ENCODE measurements around the gene SLC11A1. TPM values are rescaled to one million over a fixed set of nuclear protein-coding genes. Genes with fewer than 3 reads are reported as not detected.

Gene SLC11A1
- total RNA-seq, 2 experiments from 2014 or later, result 0.57 to 0.78 TPM

- H2AFZ ChIP-seq (ENCODE audit: low read length), result no peak overlapping the region
- H3K27ac ChIP-seq (ENCODE audit: low read depth, low read length, poor library complexity, severe bottlenecking), result no peak overlapping the region
- no peak for DNase-seq (ENCODE audit: low spot score)
- H4K20me1 ChIP-seq (ENCODE audit: insufficient read depth, low read length), result no peaks in the 10 kb centered on the region
- BruUV-seq (replicated peaks), result no TSS peak
- no peaks in the 10 kb centered on the region for H3K36me3 ChIP-seq (ENCODE audit: insufficient read depth, low read length)
- TF ChIP-seq, protein P1, sequence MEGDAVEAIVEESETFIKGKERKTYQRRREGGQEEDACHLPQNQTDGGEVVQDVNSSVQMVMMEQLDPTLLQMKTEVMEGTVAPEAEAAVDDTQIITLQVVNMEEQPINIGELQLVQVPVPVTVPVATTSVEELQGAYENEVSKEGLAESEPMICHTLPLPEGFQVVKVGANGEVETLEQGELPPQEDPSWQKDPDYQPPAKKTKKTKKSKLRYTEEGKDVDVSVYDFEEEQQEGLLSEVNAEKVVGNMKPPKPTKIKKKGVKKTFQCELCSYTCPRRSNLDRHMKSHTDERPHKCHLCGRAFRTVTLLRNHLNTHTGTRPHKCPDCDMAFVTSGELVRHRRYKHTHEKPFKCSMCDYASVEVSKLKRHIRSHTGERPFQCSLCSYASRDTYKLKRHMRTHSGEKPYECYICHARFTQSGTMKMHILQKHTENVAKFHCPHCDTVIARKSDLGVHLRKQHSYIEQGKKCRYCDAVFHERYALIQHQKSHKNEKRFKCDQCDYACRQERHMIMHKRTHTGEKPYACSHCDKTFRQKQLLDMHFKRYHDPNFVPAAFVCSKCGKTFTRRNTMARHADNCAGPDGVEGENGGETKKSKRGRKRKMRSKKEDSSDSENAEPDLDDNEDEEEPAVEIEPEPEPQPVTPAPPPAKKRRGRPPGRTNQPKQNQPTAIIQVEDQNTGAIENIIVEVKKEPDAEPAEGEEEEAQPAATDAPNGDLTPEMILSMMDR (conservative IDR thresholded peaks at IDR 0.05; ENCODE audit: low read length), result no peak
- no peak for TF ChIP-seq EZH2phosphoT487 (IDR thresholded peaks at IDR 0.05; ENCODE audit: borderline replicate concordance, low read depth, low read length)
- H3K4me3 ChIP-seq (ENCODE audit: low read depth, low read length, poor library complexity, severe bottlenecking), result no peak overlapping the region
- H3K79me2 ChIP-seq (ENCODE audit: insufficient read depth, low read depth, low read length), result no peaks in the 10 kb centered on the region
- CTCF ChIA-PET (ENCODE audit: unreplicated experiment), result interaction anchor here (0.6 kb wide), 1 partner anchor 999 kb away, joined by 3 read pairs; no protein-coding TSS in a partner anchor
- H3K4me1 ChIP-seq (ENCODE audit: insufficient read depth, low read length, poor library complexity, severe bottlenecking), result peaks cover 9% of the 10 kb centered on the region
- H3K9me2 ChIP-seq (ENCODE audit: insufficient read depth, low read length), result no peaks in the 10 kb centered on the region
- intact Hi-C loops (cut with micrococcal nuclease; ENCODE audit: unreplicated experiment), result no loop called here
- no peak overlapping the region for H3K4me2 ChIP-seq (ENCODE audit: low read length)
- no peaks in the 10 kb centered on the region for H3K9me3 ChIP-seq (ENCODE audit: low read length)
- POLR2A ChIA-PET, result no interaction called here
Measured at GRCh38 chr2:218389333-218390150, 7.5 kb downstream of the SLC11A1 start.

GRCh38 chr2:218391202-218391601 lies 9.1 kb downstream of the SLC11A1 start:
- H4K20me1 ChIP-seq (ENCODE audit: insufficient read depth, low read length), result no peaks in the 10 kb centered on the region
- ChIA-PET POLR2A (interaction anchor here (1.2 kb wide), 1 partner anchor 17 kb away, joined by 3 read pairs; no protein-coding TSS in a partner anchor), CTCF (ENCODE audit: unreplicated experiment) (no interaction called here)
- H3K79me2 ChIP-seq (ENCODE audit: insufficient read depth, low read depth, low read length), result no peaks in the 10 kb centered on the region
- H3K4me1 ChIP-seq (ENCODE audit: insufficient read depth, low read length, poor library complexity, severe bottlenecking), result peaks cover 21% of the 10 kb centered on the region
- TF ChIP-seq, protein P1 (conservative IDR thresholded peaks at IDR 0.05; ENCODE audit: low read length), result no peak
- TF ChIP-seq EZH2phosphoT487 (IDR thresholded peaks at IDR 0.05; ENCODE audit: borderline replicate concordance, low read depth, low read length), result no peak
- no peak overlapping the region for H3K4me3 ChIP-seq (ENCODE audit: low read depth, low read length, poor library complexity, severe bottlenecking)
- no peak overlapping the region for H2AFZ ChIP-seq (ENCODE audit: low read length)
- intact Hi-C loops (cut with micrococcal nuclease; ENCODE audit: unreplicated experiment), result no loop called here
- no peak for DNase-seq (ENCODE audit: low spot score)
- no peaks in the 10 kb centered on the region for H3K9me2 ChIP-seq (ENCODE audit: insufficient read depth, low read length)
- H3K27ac ChIP-seq (ENCODE audit: low read depth, low read length, poor library complexity, severe bottlenecking), result no peak overlapping the region
- BruUV-seq (replicated peaks), result no TSS peak
- H3K36me3 ChIP-seq (ENCODE audit: insufficient read depth, low read length), result no peaks in the 10 kb centered on the region
- no peaks in the 10 kb centered on the region for H3K9me3 ChIP-seq (ENCODE audit: low read length)
- no peak overlapping the region for H3K4me2 ChIP-seq (ENCODE audit: low read length)

GRCh38 chr2:218392459-218392858 lies 10.4 kb downstream of the SLC11A1 start:
- no peak for TF ChIP-seq EZH2phosphoT487 (IDR thresholded peaks at IDR 0.05; ENCODE audit: borderline replicate concordance, low read depth, low read length)
- TF ChIP-seq, protein P1 (conservative IDR thresholded peaks at IDR 0.05; ENCODE audit: low read length), result no peak

More at GRCh38 chr2:218392459-218392858, 10.4 kb downstream of the SLC11A1 start:
- Histone ChIP-seq H3K9me3 (ENCODE audit: low read length) (no peaks in the 10 kb centered on the region), H3K27ac (ENCODE audit: low read depth, low read length, poor library complexity, severe bottlenecking) (no peak overlapping the region), H3K4me1 (ENCODE audit: insufficient read depth, low read length, poor library complexity, severe bottlenecking) (peaks cover 32% of the 10 kb centered on the region), H3K4me2 (ENCODE audit: low read length) (no peak overlapping the region), H3K4me3 (ENCODE audit: low read depth, low read length, poor library complexity, severe bottlenecking) (no peak overlapping the region), H3K79me2 (ENCODE audit: insufficient read depth, low read depth, low read length) (no peaks in the 10 kb centered on the region), H2AFZ (ENCODE audit: low read length) (no peak overlapping the region), H3K36me3 (ENCODE audit: insufficient read depth, low read length) (no peaks in the 10 kb centered on the region), H4K20me1 (ENCODE audit: insufficient read depth, low read length) (no peaks in the 10 kb centered on the region), H3K9me2 (ENCODE audit: insufficient read depth, low read length) (no peaks in the 10 kb centered on the region)
- CTCF ChIA-PET (ENCODE audit: unreplicated experiment), result interaction anchor here (0.9 kb wide), 1 partner anchor 120 kb away, joined by 3 read pairs; no protein-coding TSS in a partner anchor
- no peak for DNase-seq (ENCODE audit: low spot score)
- intact Hi-C loops (cut with micrococcal nuclease; ENCODE audit: unreplicated experiment), result no loop called here
- POLR2A ChIA-PET, result interaction anchor here (0.7 to 1.8 kb wide), 5 partner anchors 13 to 96 kb away, joined by 3 to 7 read pairs (median 4); no protein-coding TSS in a partner anchor
- no TSS peak for BruUV-seq (replicated peaks)
